Measurements from ENCODE around the gene ECPAS.
"Not testable (repeated sequence)": the region's sequence is repeated elsewhere in the genome, so short reads cannot be mapped to it uniquely, and the experiment has no call there.

ECPAS gene

DNA sequence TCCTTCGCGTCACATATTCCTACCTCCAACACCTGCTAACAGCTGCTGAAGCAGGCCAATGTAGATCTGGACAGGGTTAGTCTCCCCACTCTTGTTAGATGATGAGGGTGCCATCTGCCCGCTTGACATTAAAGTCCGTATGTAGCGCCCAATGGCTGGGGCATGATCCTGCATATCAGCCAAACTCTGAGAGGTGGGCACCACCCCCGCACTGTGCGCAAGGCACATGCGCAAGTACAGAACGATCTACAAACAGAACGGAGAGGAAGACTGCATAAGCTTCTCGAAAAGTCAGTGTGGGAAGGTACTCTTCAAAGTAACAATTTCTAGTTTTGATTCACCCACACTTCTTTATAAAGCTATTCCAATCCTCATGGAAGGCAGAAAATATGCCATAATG lies 69.8 kb downstream of the ECPAS start:
- no peak for DNase-seq (ENCODE audit: low read depth in 2 of 2)

DNA sequence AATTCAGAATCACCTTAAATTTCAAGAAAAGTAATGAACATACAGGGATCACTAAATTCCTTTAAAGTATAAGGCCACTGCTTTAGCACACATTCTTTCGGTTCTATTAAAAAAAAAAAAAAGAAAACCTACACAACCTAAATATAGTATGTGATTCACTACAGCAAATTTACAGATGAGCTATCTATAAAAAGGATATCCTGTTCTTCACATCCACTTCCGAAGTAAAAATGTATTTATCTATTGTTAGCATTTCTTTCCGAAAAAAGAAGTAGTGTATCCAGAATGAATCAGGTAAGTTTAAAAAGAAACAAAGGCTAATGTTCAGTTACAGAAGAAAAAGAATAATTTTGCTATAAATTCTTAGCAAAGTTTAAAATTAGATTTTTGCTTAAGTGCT lies 70.2 kb downstream of the ECPAS start:
- no peak for DNase-seq (ENCODE audit: low read depth in 2 of 2)

DNA sequence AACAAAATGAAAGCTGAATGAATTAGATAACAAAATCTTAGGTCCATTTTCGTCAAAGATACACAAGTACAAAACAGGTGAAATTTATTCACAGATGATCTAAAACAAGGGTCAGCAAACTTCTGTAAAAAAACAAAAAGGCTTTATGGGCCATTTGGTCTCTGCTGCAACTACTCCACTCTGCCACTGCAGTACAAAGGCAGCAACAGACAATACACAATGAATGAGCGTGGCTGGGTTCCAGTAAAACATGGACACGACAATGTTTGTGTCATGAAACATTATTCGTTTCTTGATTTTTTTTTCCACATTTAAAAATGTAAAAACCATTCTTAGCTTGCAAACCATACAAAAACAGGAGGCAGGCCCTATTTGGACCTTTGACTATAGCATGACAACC lies 71.9 kb downstream of the ECPAS start:
- DNase-seq (ENCODE audit: low read depth in 2 of 2) = no peak

DNA sequence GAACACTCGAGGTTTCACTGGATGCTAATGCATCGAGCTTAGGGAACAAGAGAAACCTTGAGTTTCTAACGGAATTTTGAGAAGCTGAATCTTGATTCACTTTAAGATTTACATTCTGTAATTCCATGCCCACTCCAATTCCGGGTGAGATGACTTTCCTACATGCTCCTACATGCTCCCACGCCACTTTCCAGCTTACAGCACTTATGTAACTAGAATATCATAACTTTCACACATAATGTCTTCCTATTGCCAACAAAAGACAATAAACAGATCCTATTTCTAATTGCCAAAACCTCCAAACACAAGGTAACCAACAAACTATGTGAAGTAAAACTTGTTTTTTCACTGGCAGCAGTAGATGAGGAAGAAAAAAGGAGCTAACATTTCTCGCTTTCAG lies 72.9 kb downstream of the ECPAS start:
- no peak for DNase-seq (ENCODE audit: low read depth in 2 of 2)

DNA sequence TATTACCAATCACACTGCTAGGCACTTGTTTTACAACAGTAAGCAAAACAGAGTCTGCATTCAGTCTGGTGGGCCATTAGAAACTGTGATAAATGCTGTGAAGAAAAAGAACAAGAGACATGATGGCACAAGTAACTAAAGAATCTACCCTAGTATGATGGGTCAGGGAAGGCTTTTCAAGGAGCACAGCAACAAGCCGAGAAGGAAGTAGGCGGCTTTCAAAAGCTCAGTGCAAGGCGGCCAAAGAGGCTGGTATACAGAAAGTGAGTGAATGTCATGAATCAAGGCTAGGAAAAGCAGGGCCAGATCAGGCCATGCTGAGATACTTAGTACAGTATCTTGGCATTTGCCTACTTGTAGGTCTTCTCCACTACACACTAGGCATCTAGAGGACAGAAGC lies 76.4 kb downstream of the ECPAS start:
- no peak for DNase-seq (ENCODE audit: low read depth in 2 of 2)

DNA sequence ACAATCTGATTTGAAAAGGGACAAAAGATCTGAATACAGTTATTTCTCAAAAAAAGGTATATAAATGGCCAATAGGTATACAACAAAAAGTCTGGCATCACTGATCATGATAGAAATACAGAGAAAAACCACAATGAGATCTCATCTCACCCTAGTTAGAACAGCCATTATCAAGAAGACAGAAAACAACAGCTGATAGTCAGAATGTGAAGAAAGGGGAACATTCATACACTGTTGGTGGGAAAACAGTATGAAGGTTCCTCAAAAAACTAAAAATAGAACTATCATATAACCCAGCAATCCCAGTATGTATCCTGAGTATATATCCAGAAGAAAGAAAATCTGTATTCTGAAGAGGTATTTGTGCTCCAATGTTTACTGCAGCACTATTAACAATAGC lies 78.5 kb downstream of the ECPAS start:
- DNase-seq (ENCODE audit: low read depth in 2 of 2) = no peak

DNA sequence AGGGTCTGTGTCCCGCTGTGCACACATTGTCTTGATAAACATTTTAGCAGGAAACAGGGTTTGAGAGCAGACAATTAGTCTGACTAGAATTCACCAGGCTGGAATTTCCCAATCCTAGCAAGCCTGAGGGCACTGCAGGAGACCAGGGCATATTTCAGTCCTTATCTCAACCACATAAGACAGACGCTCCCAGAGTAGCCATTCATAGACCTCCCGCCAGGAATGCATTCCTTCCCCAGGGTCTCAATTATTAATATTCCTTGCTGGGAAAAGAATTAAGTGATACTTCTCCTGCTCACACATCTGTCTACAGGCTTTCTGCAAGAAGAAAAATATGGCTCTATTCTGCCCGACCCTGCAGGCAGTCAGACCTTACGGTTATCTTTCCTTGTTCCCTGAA lies 82.7 kb downstream of the ECPAS start:
- DNase-seq (ENCODE audit: low read depth in 2 of 2) = not testable (repeated sequence)

DNA sequence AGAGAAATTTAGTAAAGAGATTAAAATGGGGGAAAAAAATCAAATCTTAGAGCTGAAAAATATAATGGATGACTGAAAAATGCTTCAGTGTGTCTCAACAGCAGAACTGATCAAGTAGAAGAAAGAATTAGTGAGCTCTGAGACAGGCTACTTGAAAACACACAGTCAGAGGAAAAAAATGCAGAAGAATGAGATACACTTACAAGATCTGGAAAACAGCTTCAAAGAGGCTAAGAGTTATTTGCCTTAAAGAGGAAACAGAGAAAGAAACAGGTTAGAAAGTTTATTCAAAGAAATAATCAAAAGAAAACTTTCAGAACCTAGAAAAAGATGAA lies 83.7 kb downstream of the ECPAS start:
- no peak for DNase-seq (ENCODE audit: low read depth in 2 of 2)

DNA sequence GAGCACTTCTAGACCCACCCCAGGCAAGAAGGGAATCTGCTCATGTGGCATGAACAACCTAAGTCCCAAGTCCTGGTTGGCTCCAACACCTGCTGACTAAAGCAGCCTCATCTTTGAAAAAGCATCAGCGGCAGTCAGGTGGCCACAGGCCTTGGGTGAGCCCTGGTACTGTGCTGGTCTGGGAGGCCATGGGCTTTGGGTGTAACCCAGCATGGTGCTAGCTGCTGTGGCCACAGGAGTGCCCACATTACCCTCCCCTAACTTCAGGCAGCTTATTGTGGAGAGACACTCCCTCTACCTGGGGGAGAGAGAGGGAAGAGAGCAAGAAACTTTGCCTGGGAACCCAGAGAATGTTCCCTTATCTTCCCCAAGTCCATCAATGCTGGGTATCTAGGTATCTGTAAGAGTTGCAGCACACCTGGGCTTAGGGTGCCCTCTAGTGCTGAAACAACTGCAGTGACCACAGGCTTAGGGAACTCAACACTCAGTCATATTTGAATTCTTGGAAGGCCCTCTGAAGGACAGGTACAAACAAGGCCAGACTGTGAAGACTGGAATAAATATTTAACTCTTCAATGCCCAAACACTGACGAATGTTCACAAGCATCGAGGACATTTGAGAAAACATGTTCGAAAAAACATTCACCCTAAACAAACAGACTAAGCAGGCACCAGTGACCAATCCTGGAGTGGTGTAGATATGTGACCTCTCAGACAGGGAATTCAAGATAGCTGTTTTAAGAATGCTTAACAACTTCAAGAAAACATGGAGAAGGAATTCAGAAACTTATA lies 84.2 kb downstream of the ECPAS start:
- no peak for DNase-seq (ENCODE audit: low read depth in 2 of 2)

DNA sequence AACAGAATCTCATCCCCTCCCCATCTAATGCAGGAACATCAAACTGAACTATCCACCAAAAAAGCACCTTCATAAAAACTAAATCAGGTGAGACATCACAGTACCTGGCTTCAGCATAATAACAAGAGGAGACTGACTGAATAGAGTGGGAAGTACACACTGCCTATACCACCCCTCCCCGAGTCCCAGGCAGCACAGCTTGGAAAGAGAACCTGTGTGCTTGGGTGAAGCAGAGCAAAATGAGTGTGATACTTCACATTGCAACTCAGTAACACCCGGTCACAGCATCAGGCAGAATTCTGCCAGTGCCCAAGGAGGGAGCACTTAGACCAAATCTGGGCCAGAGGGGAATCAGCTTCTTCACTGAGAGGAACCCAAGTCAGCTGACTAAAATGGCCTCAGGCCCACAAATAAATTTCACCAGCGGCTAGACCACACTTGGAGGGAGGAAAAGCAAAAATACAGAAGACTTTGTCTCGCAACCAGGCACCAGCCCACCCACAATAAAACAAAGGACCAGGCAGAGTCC lies 84.9 kb downstream of the ECPAS start:
- DNase-seq (ENCODE audit: low read depth in 2 of 2) = no peak

DNA sequence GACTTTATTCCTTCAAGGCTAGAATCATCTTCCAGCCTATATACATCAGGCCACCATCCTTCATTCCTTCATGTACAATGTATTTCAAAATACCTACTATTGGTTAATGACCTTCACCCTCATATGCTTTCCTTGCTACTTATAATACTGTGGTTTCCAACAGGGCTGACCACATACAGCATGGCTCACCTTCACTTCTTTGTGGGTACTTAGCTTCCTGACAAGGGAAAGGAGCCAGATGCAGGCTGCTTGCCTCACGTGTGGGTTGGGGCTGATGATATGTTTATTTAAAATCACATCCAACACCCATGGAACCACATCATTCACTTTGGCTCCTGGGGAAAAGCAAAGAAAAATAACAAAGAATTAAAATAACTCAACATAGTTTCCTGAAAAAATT lies 90.2 kb downstream of the ECPAS start:
- DNase-seq (ENCODE audit: low read depth in 2 of 2) = no peak

DNA sequence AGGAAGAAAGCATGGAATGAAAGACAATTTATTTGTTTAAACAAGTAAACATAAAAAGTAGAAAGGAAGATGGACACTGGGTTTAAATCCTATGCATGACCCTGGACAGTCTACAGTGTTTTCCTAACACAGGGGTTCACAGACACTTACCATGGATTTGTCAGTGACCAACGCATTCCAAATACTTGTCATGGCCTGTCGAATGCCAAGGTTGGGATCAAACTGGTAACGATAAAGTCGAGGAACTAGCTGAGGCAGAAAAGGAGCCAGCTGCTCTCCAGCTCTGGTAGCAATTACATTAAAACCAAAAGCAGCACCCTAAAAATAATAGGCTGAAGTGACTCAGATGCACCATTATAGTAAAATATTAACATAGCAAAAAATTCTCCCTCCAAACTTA lies 94.8 kb downstream of the ECPAS start:
- DNase-seq (ENCODE audit: low read depth in 2 of 2) = no peak

DNA sequence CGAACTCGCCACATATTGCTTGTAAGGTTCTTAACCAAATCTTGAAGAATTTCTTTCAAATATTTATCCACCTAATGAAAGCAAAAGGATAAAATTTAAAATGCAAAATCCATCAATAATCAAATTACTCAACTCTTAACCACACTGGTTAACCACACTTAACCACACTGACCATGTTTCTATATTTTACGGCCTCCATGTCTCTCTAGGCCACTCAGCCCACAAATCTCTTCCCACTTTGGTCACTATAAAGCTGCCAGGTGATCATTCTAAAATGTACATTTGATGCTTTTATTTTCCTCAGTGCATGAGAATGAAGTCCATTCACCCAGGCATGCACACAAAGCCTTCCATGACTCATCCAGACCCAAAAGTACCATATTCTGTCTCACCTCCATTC lies 97.8 kb downstream of the ECPAS start:
- no peak for DNase-seq (ENCODE audit: low read depth in 2 of 2)

DNA sequence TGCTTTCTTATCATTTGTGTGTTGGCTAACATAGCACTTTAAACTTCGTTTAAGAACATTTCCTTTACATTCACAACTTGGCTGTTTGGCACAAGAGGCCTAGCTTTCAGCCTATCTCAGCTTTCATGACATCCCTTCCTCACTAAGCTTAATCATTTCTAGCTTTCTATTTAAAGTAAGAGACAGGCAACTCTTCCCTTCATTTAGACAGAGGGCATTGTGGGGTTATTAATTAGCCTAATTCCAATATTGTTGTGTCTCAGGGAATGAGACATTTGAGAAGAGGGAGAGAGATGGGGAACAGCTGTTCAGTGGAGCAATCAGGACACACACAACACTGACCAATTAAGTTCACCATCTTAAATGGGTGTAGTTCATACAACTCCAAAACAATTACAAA lies 103.2 kb downstream of the ECPAS start:
- DNase-seq (ENCODE audit: low read depth in 2 of 2) = no peak

DNA sequence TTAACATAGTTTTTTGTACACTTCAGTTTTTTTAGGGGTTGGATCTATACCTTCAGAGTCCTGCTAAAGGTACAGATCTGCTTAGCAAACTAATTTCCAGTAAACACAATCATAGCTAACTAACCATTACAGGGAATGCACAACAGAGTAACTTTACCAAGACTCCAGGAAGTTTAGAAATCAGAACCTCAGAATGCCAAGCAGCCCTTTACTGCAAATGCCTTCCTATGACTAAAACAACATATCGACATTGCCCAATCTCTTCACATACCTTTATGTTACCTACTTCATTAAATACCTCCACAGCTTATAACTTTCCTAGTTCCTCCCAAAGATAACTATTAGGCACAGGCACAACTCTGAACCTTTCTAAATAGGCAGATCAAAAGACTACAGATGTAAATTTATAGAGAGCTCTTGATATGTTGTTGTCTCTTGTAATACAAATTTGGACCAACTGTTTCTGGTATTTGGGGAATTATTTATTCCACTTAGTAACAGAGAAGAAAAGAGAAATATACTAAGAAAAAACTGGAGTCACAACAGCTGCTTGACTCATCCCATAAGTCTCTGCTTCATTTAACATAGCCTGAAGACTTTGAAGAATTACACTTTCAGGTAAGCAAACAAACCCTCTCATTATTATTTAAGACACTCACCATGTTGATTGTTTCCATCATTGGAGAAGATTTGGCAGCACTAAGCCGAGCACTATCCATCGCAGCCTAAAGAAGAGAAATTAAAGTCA lies 108.2 kb downstream of the ECPAS start:
- DNase-seq (ENCODE audit: low read depth in 2 of 2) = no peak

DNA sequence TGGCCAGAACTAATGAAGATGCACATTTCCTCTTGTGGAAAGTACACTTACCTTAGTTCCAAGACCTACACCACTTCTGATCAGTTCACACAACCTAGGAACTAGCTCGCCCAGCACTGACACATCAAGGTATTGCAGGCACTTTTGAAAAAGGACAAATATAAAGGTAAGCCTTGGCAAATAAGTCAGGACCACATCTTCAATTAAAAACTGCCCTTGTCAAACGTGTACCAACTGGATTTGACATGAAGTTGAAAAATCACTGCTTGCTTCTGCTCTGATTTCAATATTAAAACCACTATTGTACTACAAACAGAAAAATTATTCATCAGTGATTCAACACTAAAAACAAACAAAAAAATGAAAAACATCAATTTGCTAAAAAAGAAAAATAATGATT lies 109.1 kb downstream of the ECPAS start:
- DNase-seq (ENCODE audit: low read depth in 2 of 2) = no peak

DNA sequence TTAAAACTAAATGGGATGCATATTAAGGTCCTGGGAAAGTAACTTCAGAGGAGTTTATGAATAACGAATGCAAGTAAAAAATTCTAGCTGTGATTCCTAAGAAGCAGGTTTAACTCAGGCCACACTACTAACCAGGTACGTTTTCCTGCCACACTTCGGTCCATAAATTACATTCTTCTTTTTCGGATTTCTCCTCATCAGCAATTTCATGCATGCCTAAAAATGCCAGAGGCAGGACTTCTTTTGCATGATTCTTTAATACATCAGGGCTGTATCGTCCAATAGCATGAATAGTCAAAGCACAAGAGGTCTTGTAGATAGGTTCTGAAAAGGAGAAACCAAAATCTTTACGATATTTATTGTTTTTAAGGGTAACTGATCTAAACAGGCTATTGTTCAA lies 111.9 kb downstream of the ECPAS start:
- DNase-seq (ENCODE audit: low read depth in 2 of 2) = no peak

DNA sequence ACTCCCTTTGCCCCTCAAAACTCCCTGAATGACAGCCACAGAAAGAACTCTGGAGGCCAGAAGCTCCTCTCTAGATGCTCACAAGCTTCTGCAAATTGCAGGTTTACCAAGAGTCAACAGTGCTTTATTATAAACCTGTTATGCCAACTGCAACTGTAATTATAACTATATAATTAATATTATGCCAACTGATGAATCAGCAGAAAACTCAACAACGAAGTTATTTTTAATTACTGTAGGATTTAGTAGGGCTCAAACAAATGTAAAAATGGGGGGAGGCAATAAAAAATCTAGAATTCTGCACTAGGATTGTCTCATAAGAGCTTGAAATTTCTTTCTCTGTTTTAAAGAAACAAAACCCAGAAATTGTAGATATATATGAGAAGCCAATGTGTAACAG lies 117.2 kb downstream of the ECPAS start:
- no peak for DNase-seq (ENCODE audit: low read depth in 2 of 2)

DNA sequence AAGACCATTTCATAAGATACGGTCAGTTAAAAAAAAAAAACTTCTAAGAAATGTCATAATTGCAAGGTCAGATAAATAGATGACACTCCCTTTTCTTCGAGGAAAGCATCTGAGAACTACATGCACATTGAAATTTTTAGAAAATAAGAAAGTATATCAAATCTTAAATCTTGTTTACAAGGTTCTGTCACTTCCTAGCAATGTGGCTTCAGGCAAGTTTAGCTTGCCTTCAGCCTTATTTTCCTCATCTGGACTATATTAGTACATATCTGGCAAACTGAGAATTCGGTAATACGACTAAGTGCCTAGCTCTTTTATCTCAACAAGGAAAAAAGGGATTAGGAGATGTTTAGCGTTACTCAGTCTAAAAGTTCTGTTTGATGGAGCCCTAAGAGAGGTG lies 121.7 kb downstream of the ECPAS start:
- no peak for DNase-seq (ENCODE audit: low read depth in 2 of 2)

DNA sequence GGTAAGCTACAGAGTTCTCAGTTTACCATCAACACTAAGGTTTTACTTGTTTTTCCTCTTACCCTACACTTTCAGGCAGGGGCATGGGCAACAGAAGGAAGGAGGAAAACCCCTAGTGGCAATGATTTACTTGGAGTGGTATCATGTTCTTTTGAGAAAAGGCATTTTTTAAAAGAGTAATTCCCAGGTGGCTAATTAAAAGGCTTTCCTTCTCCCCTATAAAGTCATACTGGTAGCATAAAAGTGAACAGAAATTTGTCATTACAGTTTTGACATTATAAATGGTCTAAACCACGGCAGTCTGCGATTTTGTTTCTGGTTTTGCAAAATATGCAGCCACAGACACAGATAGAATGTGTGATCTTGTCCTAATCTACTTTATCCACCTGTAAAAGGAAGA lies 123.3 kb downstream of the ECPAS start:
- no peak for DNase-seq (ENCODE audit: low read depth in 2 of 2)

DNA sequence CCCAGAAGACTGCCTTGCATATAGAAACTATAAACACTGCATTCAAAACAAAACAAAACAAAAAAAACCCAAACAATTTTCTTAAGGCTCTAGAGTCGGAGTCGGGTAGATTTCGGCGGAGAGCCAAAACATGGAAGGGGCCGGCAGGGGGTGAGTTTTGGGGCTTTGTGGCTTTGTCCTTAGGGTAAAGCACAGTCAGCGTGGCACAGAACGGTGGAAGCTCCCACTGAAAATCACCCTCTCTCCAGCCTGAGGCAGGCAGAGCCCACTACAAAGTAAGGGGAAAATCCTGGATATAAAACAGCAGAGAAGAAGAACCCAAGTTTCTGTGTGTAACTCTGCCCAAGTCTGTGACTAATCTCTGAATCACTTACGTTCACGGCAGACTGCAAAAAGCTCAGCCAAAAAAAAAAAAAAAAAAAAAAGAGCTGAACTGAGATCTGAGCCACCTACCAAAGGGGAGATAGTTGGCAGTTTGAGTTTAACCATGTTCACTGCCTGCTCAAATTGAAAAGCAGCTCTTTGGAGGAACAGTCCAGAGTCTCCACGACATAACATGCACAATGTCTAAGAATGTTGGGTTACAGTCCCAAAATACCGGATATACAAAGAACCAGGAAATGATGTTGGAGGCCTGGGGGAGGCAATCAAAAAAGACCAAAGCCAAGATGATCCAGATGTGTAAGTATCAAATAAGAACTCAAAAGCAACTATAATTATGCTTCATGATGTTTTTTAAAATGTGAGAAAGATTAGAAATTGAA lies 127.5 kb downstream of the ECPAS start:
- DNase-seq (ENCODE audit: low read depth in 2 of 2) = no peak

DNA sequence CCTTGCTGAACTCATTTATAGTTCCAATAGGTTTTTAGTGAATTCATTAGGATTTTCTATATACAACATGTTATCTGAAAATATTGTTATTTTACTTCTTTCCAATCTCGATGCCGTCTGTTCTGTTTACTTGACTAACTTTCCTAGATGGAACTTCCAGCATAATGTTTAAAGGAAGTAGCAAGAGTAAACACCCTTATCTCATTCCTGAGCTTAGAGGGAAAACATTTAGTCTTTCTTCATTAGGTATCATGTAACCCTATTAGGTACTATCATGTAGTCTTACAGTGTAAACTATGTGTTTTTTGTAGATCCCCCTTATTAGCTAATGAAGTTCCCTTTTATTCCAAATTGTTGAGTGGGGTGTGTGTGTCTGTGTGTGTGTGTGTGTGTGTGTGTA lies 131.6 kb downstream of the ECPAS start:
- no peak for DNase-seq (ENCODE audit: low read depth in 2 of 2)

DNA sequence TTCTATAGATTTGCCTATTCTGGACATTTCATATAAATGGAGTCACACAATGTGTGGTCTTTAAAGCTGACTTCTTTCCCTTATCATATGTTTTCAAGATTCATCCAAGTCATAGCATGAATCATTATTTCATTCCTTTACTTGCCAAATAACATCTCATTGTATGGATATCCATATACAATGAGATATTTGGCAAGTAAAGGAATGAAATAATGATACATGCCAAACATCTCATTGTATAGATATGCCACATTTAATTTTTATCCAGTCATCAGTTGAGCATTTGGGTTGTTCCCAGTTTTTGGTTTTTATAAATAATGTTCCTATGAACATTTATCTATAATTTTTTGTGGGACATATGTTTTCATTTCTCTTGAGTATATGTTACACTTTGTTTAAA lies 133.6 kb downstream of the ECPAS start:
- no peak for DNase-seq (ENCODE audit: low read depth in 2 of 2)
